T-cell (primary cell): Measurements from ENCODE around the gene SORBS1. TPM values are rescaled to one million over a fixed set of nuclear protein-coding genes. Genes with fewer than 3 reads are reported as not detected.

Source experiments
- ATAC-seq, 4 experiments: fragments of 200-7000 bp in 3 of 4; fragments of 150-1000 bp in 1 of 4; cut with Tn5 transposase; replicated peaks in 1 of 4; 1 replicate in 3 of 4; 2 replicates in 1 of 4; pipeline ENCODE4 v1.10.0; 2021; ENCODE audit warnings: moderate library complexity in 3 of 4, mild to moderate bottlenecking in 2 of 4, moderate number of reproducible peaks in 1 of 4
- CTCF ChIA-PET, 2 donors: fragments of 300-600 bp; sonication (Branson Sonifier 250); formaldehyde crosslinking; loops; one replicate each; lab custom pipeline; 2022; ENCODE audit warnings: antibody characterized with exemption in 2 of 2; lab: Charles Lee
- POLR2A ChIA-PET, 2 donors: fragments of 300-600 bp; sonication (Branson Sonifier 250); formaldehyde crosslinking; loops; one replicate each; lab custom pipeline; 2022; ENCODE audit warnings: antibody characterized with exemption in 2 of 2; lab: Charles Lee
- DNase-seq, 35 experiments: peaks; one replicate each; pipeline versions ENCODE4 v3.0.0 to v3.0.0-alpha.2; 2013 to 2023
- H3K27ac ChIP-seq: one replicate; pipeline ENCODE4 v1.5.1; 2013; ENCODE audit warnings: low read length
- H3K27me3 ChIP-seq, 2 experiments: replicated peaks in 1 of 2; 1 replicate in 1 of 2; 2 replicates in 1 of 2; pipeline versions ENCODE4 v1.6.1 to v1.7.0; 2013; ENCODE audit warnings: low read length in 1 of 2, mixed read lengths in 1 of 2; ENCODE audit not compliant: control insufficient read depth in 2 of 2, insufficient read depth in 2 of 2; ENCODE audit errors: extremely low read depth in 1 of 2
- H3K36me3 ChIP-seq, 2 donors: 1 replicate in 1 of 2; 2 replicates in 1 of 2; pipeline versions ENCODE4 v1.6.1 to v1.7.0; 2013; ENCODE audit warnings: low read length in 1 of 2; ENCODE audit not compliant: control insufficient read depth in 2 of 2, insufficient read depth in 1 of 2; ENCODE audit errors: extremely low read depth in 1 of 2
- H3K4me1 ChIP-seq, 2 experiments: 1 replicate in 1 of 2; 2 replicates in 1 of 2; pipeline versions ENCODE4 v1.6.1 to v1.7.0; 2013; ENCODE audit warnings: low read length in 2 of 2, mixed read lengths in 1 of 2; ENCODE audit not compliant: insufficient read depth in 2 of 2, control insufficient read depth in 1 of 2; ENCODE audit errors: extremely low read depth in 1 of 2
- H3K4me3 ChIP-seq, 2 donors: 1 replicate in 1 of 2; 2 replicates in 1 of 2; pipeline versions ENCODE4 v1.5.1 to v1.7.0; 2013; ENCODE audit warnings: mild to moderate bottlenecking in 2 of 2, low read length in 1 of 2, moderate library complexity in 1 of 2; ENCODE audit not compliant: control insufficient read depth in 1 of 2; ENCODE audit errors: extremely low read depth in 1 of 2
- H3K9me3 ChIP-seq: 2 replicates; pipeline ENCODE4 v1.7.0; 2013
- H3K27ac Mint-ChIP-seq, 2 donors: one replicate each; pipeline ENCODE4 v1.8.0; 2020 to 2021; ENCODE audit warnings: mild to moderate bottlenecking in 2 of 2, mixed read lengths in 2 of 2
- H3K27me3 Mint-ChIP-seq, 2 donors: one replicate each; pipeline ENCODE4 v1.8.0; 2021 to 2022; ENCODE audit warnings: mixed read lengths in 2 of 2
- H3K36me3 Mint-ChIP-seq: one replicate; pipeline ENCODE4 v1.8.0; 2021; ENCODE audit warnings: mixed read lengths
- H3K4me1 Mint-ChIP-seq, 3 donors: one replicate each; pipeline ENCODE4 v1.8.0; 2020 to 2022; ENCODE audit warnings: mixed read lengths in 3 of 3, mild to moderate bottlenecking in 1 of 3
- H3K4me3 Mint-ChIP-seq, 3 donors: one replicate each; pipeline ENCODE4 v1.8.0; 2020 to 2022; ENCODE audit warnings: mild to moderate bottlenecking in 3 of 3, mixed read lengths in 3 of 3, moderate library complexity in 3 of 3
- H3K9me3 Mint-ChIP-seq, 3 donors: one replicate each; pipeline ENCODE4 v1.8.0; 2020 to 2022; ENCODE audit warnings: mixed read lengths in 3 of 3
- WGBS: methylation state at CpG from one replicate; pipeline ENCODE4 v1.1.5; 2013; ENCODE audit warnings: missing lambda C conversion rate; ENCODE audit not compliant: insufficient coverage; 5-methylcytosine and 5-hydroxymethylcytosine counted together
- total RNA-seq, 35 experiments: library from RNA in 6 of 35; stranded (reverse) in 6 of 35; fragments of 120-200 nt in 1 of 35; gene quantifications; one replicate each; pipeline versions ENCODE4 v1.2.1 to v1.2.4 and lab custom pipeline; 2013 to 2026

Gene SORBS1
- total RNA-seq, 5 donors from 2014 or later (not counting 1 experiment from before 2014, with no cell fraction given), result 0.98 to 2.4 (median 1.8) TPM

DNA sequence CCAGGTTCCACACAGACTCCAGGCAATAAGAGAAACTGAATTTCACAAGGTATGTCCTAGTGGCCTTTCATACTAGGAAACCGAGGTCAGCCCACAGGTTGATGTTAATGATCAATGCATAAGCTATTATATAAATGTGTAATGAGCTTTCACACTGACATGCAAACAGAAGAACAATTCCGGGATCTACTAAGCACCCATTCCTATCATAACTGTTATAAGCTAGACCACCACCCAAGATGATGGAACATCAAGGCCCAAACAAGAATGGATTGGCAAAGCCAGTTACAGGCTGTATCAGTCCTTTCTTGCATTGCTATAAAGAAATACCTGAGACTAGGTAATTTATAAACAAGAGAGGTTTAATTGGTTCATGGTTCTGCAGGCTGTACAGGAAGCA, 15.2 kb downstream of the SORBS1 start:
- POLR2A ChIA-PET, result no interaction called here
- no peaks in the 10 kb centered on the region for H3K4me1 Mint-ChIP-seq
- Histone ChIP-seq H3K36me3 (no peaks in the 10 kb centered on the region), H3K4me1 (no peaks in the 10 kb centered on the region), H3K27me3 (peaks cover 0 to 18% of the 10 kb centered on the region in 2 experiments), H3K27ac (no peak overlapping the region), H3K4me3 (no peak overlapping the region), H3K9me3 (no peaks in the 10 kb centered on the region)
- H3K27ac Mint-ChIP-seq, result no peak overlapping the region
- no peak for DNase-seq
- H3K36me3 Mint-ChIP-seq, result no peaks in the 10 kb centered on the region
- peaks cover 5 to 17% of the 10 kb centered on the region in 2 donors for H3K27me3 Mint-ChIP-seq
- CTCF ChIA-PET, result no interaction called here
- H3K4me3 Mint-ChIP-seq, result no peak overlapping the region
- no peaks in the 10 kb centered on the region for H3K9me3 Mint-ChIP-seq
- ATAC-seq, result no peak
- no CpG with 5 or more reads among the region's 2 CpGs for WGBS

DNA sequence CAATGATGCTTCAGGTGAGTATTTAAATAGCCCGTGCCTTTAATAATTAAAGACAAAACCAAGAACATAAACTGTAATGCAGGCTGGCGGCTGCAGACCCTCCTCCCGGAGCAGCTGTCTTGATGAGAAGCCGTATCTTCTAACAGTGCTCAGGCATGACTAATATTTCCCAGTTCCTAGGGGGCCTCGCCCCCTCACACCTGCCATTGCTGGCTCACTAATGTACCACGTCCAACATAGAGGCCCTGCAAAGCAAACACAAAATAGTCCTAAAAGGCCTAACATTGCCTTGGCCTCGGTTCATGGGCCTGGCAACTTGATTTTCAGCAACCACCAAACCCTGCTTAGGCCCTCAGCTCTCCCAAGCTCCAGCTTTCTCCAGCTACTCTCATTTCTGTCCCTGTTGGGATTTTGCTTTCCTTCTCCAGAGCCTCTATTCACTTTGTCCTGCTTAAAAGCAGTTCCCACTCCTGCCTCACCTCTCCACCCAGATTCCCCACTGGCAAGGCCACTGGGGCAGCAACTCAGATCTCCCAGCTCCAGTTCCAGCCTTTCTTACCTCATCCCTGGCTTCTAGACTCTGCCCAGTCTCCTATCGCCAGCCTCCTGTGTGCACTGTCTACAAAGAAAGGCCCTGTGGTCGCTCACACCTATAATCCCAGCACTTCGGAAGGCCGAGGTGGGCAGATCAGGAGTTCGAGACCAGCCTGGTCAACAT, 16.2 kb downstream of the SORBS1 start:
- H3K4me3 Mint-ChIP-seq, result no peak overlapping the region
- H3K27ac ChIP-seq, result no peak overlapping the region
- H3K4me1 ChIP-seq, result no peaks in the 10 kb centered on the region
- H3K4me3 ChIP-seq, result no peak overlapping the region
- no peaks in the 10 kb centered on the region for H3K9me3 Mint-ChIP-seq
- H3K27me3 ChIP-seq, result peaks cover 0 to 16% of the 10 kb centered on the region in 2 experiments
- H3K4me1 Mint-ChIP-seq, result no peaks in the 10 kb centered on the region
- ATAC-seq (no peak), DNase-seq (no peak)
- no peak overlapping the region for H3K27ac Mint-ChIP-seq
- H3K9me3 ChIP-seq, result no peaks in the 10 kb centered on the region
- CTCF ChIA-PET, result no interaction called here
- 72% methylated on average over 11 of the region's 12 CpGs for WGBS
- H3K27me3 Mint-ChIP-seq, result peaks cover 2 to 10% of the 10 kb centered on the region in 2 donors
- H3K36me3 Mint-ChIP-seq, result no peaks in the 10 kb centered on the region
- H3K36me3 ChIP-seq, result no peaks in the 10 kb centered on the region
- POLR2A ChIA-PET, result no interaction called here

DNA sequence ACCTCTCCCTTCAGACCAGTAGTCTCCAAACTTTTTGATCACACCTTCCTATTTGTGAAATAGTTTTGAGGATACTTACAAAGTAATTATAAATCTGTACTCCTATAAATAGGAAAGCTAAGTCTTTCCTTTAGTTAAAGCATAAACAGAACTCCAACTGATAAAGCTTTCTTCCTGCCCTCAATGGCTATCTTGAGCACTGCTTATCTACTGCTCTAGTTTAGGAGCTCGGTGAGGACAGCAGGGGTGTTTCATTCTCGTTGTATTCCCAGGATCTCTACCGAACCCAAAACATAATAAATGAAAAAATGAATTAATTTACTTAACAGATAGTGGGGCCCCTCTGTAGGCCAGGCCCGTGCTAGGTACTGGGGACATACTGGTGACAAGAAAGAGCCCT, 17.7 kb downstream of the SORBS1 start:
- ATAC-seq (no peak), DNase-seq (no peak)
- ChIA-PET POLR2A (no interaction called here), CTCF (no interaction called here)
- no peaks in the 10 kb centered on the region for H3K9me3 ChIP-seq
- H3K4me1 ChIP-seq, result no peaks in the 10 kb centered on the region
- no peak overlapping the region for H3K27ac Mint-ChIP-seq
- no peak overlapping the region for H3K4me3 ChIP-seq
- WGBS, result no CpG with 5 or more reads among the region's 4 CpGs
- no peaks in the 10 kb centered on the region for H3K36me3 ChIP-seq
- no peak overlapping the region for H3K27ac ChIP-seq
- H3K4me3 Mint-ChIP-seq, result no peak overlapping the region
- H3K9me3 Mint-ChIP-seq, result no peaks in the 10 kb centered on the region
- H3K27me3 ChIP-seq, result peaks cover 0 to 8% of the 10 kb centered on the region in 2 experiments
- H3K27me3 Mint-ChIP-seq, result peaks cover 0 to 4% of the 10 kb centered on the region in 2 donors
- H3K4me1 Mint-ChIP-seq, result no peaks in the 10 kb centered on the region
- H3K36me3 Mint-ChIP-seq, result no peaks in the 10 kb centered on the region

- WGBS, result 89% methylated on average over 1 of the region's 2 CpGs
- H3K27me3 Mint-ChIP-seq, result peaks cover 0 to 4% of the 10 kb centered on the region in 2 donors
- H3K4me1 ChIP-seq, result no peaks in the 10 kb centered on the region
- H3K4me3 ChIP-seq, result no peak overlapping the region
- H3K9me3 Mint-ChIP-seq, result no peaks in the 10 kb centered on the region
- H3K27ac ChIP-seq, result no peak overlapping the region
- H3K9me3 ChIP-seq, result no peaks in the 10 kb centered on the region
- H3K4me1 Mint-ChIP-seq, result no peaks in the 10 kb centered on the region
- peaks cover 0 to 7% of the 10 kb centered on the region in 2 experiments for H3K27me3 ChIP-seq
- CTCF ChIA-PET, result no interaction called here
- H3K4me3 Mint-ChIP-seq, result no peak overlapping the region
- POLR2A ChIA-PET, result no interaction called here
- H3K36me3 ChIP-seq, result no peaks in the 10 kb centered on the region
- H3K36me3 Mint-ChIP-seq, result no peaks in the 10 kb centered on the region
- H3K27ac Mint-ChIP-seq, result no peak overlapping the region
- DNase-seq (no peak), ATAC-seq (no peak)
Measured at GRCh38 chr10:95542761-95543160, 18.4 kb downstream of the SORBS1 start.

DNA sequence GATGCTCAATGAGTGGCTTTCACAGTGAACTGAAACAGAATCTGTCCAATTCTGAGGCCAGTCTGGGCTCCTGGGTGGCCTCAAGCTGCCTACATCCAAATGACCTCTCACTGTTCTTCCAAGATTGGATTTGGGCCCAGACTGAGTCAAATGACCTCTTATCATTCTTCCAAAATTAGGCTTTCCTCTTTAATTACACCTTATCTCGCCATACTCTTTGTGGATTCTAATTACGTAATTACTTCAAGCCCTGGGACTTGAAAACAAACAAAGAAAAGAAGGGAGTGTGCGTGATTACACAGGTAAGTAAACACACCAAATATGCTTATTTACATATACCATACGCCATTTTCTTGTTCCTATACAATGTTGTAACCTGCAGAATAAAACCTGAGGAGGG, 18.8 kb downstream of the SORBS1 start:
- Mint-ChIP-seq H3K27me3 (peaks cover 0 to 4% of the 10 kb centered on the region in 2 donors), H3K27ac (no peak overlapping the region), H3K4me3 (no peak overlapping the region), H3K36me3 (no peaks in the 10 kb centered on the region), H3K9me3 (no peaks in the 10 kb centered on the region), H3K4me1 (no peaks in the 10 kb centered on the region)
- H3K9me3 ChIP-seq, result no peaks in the 10 kb centered on the region
- ATAC-seq (no peak), DNase-seq (no peak)
- H3K27me3 ChIP-seq, result peaks cover 0 to 4% of the 10 kb centered on the region in 2 experiments
- CTCF ChIA-PET, result no interaction called here
- no peaks in the 10 kb centered on the region for H3K4me1 ChIP-seq
- H3K36me3 ChIP-seq, result no peaks in the 10 kb centered on the region
- H3K27ac ChIP-seq, result no peak overlapping the region
- POLR2A ChIA-PET, result no interaction called here
- WGBS, result no CpG with 5 or more reads among the region's 4 CpGs
- no peak overlapping the region for H3K4me3 ChIP-seq

DNA sequence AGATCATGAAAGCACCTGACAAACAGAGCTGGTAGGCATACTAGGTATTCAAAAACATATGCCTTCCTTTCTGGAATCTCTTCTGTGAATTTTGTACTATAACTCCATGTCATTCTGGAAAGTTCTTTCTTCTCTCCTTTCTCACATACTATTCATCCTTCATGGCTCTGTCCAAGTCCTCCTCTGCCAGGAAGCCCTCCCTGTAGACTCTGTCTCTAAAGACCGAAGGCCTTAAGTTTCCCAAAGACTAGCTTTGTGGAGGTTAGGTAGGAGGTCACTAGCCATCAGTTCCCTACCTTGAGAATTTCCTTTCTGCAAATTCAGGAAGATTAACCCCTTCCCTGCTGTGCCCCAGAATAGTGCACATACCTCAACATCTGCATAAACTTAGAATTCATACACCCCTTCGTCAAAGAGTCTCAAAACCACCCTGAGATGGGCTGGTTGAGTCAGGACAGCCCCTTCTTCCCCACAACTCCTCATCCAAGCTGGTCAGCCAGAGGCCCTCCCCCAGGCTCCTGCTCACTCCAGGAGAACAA, 20.6 kb downstream of the SORBS1 start:
- H3K27me3 ChIP-seq, result peaks cover 0 to 3% of the 10 kb centered on the region in 2 experiments
- ATAC-seq (no peak), DNase-seq (no peak)
- H3K27ac ChIP-seq, result no peak overlapping the region
- POLR2A ChIA-PET, result no interaction called here
- no peaks in the 10 kb centered on the region for H3K9me3 ChIP-seq
- no peak overlapping the region for H3K4me3 ChIP-seq
- Mint-ChIP-seq H3K4me1 (no peaks in the 10 kb centered on the region), H3K27me3 (peaks cover 0 to 4% of the 10 kb centered on the region in 2 donors), H3K9me3 (no peaks in the 10 kb centered on the region), H3K36me3 (no peaks in the 10 kb centered on the region), H3K27ac (no peak overlapping the region), H3K4me3 (no peak overlapping the region)
- H3K36me3 ChIP-seq, result no peaks in the 10 kb centered on the region
- CTCF ChIA-PET, result no interaction called here
- no peaks in the 10 kb centered on the region for H3K4me1 ChIP-seq
- 88% methylated on average over 1 of the region's 2 CpGs for WGBS
